HG03439 (cell line): ENCODE measurements around the gene COL6A2.
"Not testable (repeated sequence)": the region's sequence is repeated elsewhere in the genome, so short reads cannot be mapped to it uniquely, and the experiment has no call there.

Source experiments
- ATAC-seq: cut with Tn5 transposase; IDR thresholded peaks from one replicate; pipeline ENCODE4 v1.9.1; 2021; ENCODE audit warnings: mild to moderate bottlenecking, moderate library complexity; ENCODE audit not compliant: unreplicated experiment

COL6A2 gene

GRCh38 chr21:46060596-46061061 is 37.3 kb upstream of the COL6A2 start:
- ATAC-seq = no peak

- ATAC-seq = no peak
Measured at GRCh38 chr21:46061063-46061462, 36.8 kb upstream of the COL6A2 start.

DNA sequence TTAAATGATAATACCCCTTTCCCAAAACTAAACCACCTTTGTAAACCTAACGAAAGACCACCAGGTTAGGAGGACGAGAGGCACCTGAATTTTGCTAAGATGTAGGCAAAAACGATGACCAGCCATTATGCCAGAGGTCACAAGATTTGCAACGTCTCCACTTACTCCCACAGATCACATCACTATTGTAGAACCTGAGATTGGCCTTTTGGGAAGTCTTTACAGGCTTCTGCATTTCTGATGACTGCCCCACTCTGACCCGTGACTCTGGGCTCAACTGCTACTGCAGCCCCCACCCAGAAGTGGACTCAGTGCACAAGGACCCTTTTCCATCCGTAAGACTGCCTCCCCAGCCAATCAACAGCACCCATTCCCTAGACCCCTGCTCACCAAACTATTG is 36.4 kb upstream of the COL6A2 start:
- no peak for ATAC-seq

- ATAC-seq = no peak
Measured at GRCh38 chr21:46061950-46062349, 36.0 kb upstream of the COL6A2 start.

- no peak for ATAC-seq
Measured at GRCh38 chr21:46062471-46063211, 35.3 kb upstream of the COL6A2 start.

GRCh38 chr21:46063227-46063626 is 34.7 kb upstream of the COL6A2 start:
- ATAC-seq = no peak

- ATAC-seq = no peak
Measured at GRCh38 chr21:46063734-46064680, 33.9 kb upstream of the COL6A2 start.

GRCh38 chr21:46064870-46065214 is 33.1 kb upstream of the COL6A2 start:
- ATAC-seq = no peak

GRCh38 chr21:46065215-46065913 is 32.5 kb upstream of the COL6A2 start:
- no peak for ATAC-seq

DNA sequence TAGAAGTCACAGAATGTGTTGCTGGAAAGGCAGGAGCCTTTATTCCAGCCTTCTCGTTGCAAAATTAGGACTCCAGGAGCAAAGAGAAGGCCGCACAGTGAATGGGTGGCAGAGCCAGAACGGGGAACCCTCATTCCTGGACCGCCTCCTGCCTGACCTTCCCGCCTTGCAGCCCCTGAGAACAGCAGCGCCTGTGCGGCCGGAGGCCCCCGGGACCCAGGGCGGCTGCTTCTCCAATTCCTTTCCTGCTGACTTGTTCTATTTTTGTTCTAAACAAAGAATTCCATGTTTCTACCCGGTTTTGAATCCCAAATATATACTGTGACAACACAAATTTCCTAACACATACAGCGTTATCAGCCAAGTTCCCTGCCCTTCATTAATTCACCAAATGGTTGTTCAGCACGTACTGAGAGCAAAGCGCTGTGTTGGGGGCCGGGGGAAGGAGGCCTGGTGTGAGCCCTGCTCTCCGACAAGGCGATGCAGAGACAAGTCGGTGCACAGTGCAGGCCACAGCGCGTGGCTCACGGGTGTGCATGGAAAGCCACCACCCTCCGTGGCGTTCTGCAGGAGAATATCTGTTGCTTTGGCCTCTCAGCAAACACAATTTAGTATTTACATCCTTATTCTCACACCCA is 31.9 kb upstream of the COL6A2 start:
- ATAC-seq = no peak

GRCh38 chr21:46066591-46067331 is 31.2 kb upstream of the COL6A2 start:
- no peak for ATAC-seq

DNA sequence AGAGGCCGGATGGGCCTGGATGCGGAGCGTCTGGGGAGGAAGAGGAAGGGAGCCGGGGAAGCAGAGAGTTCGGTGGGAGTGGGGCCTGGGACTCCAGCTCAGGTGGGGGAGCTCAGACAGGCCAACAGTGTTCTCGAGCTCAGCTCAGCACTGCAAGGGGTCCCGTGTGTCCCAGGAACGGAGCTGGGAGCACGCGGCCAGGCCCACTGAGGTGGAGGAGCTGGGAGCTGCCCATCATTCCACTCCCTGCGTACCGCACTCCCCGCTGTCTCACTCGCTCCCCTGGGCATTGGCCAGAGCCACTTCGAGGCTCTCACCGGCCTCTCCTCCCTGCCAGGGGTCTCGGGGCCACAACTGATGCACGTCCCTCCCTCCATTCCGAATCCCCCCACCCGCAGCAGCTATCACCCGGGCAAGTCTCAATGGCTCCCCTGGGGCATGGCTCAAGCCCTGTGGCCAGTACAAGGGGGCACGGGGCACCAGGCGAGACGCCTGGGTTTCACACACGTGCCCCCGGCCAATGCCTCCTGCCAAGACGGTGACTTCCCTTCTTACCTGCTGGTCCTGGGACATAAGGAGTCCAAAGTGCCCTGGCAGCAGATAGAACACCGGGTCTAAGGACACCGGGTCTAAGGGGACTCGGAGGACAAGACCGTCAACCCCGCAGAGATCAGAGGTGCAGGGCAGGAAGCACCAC is 30.3 kb upstream of the COL6A2 start:
- ATAC-seq = no peak

DNA sequence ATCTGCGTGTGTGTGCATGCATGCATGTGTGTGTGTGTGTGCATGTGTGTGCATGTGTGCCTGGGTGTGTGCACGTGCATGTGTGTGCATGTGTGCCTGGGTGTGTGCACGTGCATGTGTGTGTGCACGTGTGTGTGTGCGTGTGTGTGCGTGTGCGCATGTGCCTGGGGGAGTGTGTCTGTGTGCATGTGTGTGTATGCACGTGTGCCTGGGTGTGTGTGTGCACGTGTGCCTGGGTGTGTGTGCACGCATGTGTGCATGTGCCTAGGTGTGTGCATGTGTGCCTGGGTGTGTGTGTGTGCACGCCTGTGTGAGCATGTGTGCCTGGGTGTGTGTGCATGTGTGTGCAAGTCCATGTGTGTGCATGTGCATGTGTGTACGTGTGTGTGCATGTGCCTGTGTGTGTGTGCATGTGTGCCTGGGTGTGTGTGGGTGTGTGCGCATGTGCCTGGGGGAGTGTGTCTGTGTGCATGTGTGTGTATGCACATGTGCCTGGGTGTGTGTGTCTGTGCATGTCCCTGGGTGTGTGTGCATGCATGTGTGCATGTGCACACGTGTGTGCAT is 29.3 kb upstream of the COL6A2 start:
- no peak for ATAC-seq

GRCh38 chr21:46069166-46069565 is 28.7 kb upstream of the COL6A2 start:
- ATAC-seq = no peak

DNA sequence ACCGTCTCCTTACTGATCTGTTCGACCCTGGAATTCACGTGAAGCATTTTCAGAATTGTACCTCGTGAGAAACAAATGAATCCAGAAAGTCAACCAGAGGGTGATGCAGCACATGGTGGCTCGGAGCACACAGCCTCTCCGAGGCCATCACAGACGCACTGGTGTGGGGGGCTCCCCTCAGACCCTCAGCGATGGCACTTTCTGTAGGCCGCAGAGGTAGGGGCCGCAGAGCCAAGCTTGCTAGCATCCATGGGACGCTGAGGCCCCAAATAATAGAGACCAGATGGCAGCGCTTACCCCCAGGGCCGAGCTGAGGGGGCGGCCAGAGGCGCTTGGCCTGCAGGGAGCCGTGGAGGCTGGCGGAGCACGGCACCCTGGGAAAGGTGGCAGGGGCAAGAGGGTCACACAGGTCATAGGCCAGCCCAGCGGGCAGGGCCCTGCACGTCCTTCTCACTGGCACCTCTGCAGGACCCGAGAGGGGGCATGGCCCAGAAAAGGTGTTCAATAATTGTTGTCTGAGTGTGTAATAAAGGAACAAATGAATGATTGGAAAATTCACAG is 28.1 kb upstream of the COL6A2 start:
- no peak for ATAC-seq

GRCh38 chr21:46071082-46071481 is 26.8 kb upstream of the COL6A2 start:
- ATAC-seq = no peak

DNA sequence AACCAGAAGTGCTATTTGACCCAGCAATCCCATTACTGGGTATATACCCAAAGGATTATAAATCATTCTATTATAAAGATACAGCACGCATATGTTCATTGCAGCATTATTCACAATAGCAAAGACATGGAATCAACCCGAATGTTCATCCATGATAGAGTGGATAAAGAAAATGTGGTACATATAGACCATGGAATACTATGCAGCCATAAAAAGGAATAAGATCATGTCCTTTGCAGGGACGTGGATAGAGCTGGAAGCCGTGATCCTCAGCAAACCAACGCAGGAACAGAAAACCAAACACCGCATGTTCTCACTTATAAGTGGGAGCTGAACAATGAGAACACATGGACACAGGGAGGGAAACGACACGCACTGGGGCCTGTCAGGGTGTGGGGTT is 21.2 kb upstream of the COL6A2 start:
- ATAC-seq = not testable (repeated sequence)

DNA sequence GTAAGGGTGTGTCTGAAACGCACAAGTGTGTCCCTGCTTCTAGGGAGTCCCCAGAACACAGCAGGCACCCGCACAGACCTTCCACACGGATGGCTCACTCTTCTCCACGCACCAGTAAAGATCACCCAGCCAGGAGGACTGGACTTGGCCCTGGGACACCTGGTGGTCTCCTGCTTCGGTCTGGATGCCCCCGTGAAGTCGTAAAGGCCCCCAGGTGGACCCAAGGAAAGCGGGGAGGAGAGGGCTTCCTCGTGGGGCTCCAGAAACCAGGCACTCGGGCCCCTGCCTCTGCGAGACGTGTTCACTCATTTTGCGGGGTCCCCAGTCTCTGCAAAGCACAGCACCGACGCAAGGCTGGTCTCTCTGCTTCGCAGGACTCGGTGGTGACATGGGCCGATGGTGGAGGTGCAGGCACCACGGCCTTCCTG is 20.2 kb upstream of the COL6A2 start:
- ATAC-seq = no peak
